HG02798 (cell line): ENCODE measurements around the gene ZNF548.
"Not testable (repeated sequence)": the region's sequence is repeated elsewhere in the genome, so short reads cannot be mapped to it uniquely, and the experiment has no call there.

Experiments used
- ATAC-seq: cut with Tn5 transposase; IDR thresholded peaks from one replicate; pipeline ENCODE4 v1.9.1; 2021; ENCODE audit warnings: mild to moderate bottlenecking; ENCODE audit not compliant: unreplicated experiment, poor library complexity

The ZNF548 gene

DNA sequence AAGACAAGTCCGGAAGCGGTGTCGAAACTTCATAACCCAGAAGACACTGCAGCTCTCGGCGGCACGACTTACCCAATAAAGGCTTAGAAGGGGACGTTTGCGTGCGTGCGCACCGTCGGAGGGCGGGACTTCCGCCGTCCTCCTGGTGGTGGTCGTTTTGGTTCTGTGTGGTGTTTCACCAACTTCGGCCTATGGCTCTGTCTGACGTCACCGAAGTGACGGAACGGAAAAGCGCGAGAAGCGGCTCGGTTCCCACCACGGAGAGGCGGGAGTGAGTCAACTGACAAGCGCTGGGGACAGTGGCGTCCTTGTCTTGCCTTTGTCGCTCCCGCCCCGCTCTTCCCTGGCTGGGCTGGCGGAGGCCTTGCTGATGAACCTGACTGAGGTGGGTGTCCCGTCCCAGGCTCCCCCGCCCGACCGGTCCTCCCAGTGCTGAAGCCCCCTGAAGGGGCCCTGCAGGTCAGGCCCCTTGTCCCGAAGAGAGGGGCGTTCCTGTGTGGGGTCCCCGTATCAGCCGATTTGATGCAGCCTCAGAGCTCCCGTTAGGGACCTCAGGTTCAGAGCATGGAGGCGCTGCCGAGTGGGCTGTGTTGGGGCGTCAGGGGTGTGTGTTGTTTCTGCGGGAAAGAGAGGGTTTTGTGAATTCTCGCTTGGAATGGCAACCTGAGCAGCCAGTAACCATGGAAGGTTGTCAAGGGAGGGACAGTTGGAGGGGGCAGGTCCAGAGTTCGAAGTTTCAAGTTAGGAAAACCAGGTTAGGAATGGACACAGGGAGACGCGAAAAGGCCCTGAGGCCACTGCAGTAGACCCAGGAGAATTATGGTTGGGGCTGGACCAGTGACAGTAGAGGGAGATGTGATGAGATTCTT lies at the start of gene ZNF548:
Gene ZNF548, plus strand, starts transcription at position 125 of the 869 bp plus-strand sequence. Its CDS starts 246 bp downstream, at position 371.
- peak; percentile 99 for ATAC-seq

GRCh38 chr19:57342582-57342981 lies 47.1 kb upstream of the ZNF548 start:
- no peak for ATAC-seq

DNA sequence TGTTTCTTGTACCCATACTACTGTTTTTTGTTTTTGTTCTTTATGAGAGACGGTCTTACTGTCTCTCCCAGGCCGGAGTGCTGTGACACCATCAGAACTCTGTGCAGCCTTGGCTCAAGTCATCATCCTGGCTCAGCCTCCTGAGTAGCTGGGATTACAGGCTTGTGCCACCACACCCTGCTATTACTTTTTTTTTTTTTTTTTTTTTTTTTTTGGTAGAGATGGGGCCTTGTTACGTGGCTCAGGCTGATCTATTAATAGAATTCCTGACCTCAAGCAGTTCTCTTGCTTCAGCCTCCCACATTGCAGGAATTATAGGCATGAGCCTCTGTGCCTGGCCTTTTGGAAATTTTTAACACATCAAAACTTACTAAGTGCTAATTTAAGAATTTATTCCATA lies 41.5 kb upstream of the ZNF548 start:
- no peak for ATAC-seq

DNA sequence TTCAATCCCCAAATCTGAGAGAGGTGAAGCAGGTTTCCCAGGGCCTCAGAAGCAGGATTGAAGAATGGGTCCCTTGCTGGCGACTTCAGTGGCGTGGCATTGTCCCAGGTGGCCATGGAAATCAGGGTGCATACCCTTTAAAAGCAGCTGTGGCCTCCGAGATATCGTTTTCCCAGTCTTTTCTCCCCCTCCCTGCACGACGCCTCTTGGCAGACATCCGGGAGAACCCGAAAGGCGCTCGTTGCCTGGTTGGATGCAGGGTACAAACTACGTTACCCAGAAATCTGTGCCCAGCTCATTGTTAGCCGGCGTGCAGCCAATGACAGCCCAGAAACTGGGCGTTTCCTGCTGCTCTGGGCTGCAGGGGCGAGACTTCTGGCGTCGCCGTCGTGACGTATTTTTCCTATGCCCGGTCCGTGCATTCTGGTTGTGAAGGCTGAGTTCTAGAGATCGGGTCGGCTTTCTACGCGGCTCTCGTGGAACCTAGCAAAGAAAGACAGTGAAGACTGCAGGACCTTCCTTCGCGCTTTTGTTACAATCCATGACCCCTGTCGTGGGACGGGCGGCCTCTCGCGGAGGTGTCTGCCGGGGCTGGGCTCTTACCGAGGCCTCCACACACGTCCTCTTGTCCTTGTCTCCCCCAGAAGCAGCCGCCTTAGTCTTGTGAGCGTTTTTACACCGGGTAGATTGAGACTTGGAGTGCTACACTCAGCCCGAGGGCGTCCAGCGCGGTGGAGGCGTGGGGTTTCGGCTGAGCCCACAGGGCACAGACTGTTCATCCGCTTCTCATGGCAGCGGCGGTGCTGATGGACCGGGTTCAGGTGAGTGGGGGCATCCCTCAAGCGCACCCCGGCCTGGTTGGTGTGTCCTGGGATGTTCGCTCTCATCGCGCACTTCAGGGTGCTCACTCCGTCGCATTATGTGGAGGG lies 38.5 kb upstream of the ZNF548 start, which contains the start of gene ZNF304:
Gene ZNF304, plus strand, starts transcription at position 395 of the 929 bp plus-strand sequence. Its CDS starts 394 bp downstream, at position 789.
- peak; percentile 99 for ATAC-seq

DNA sequence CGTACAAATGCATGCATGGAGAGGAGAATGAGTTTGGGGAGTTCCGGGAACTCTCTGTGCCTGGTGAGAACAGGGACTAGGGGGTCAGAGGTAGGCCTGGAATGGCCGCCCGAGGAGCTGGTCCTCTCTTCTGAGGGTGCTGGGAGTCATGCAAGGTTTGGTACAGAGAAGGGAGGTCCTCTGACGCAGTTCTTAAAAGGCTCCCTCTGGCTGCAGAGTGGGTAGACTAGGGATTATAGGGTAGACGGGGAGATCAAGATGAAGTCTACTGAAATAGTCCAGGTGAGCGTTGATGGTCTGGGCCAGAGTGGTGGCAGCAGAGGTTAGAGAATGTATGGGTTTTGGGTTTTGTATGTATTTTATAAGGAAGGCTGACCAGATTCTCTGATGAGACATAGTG lies 37.8 kb upstream of the ZNF548 start:
- ATAC-seq = no peak

DNA sequence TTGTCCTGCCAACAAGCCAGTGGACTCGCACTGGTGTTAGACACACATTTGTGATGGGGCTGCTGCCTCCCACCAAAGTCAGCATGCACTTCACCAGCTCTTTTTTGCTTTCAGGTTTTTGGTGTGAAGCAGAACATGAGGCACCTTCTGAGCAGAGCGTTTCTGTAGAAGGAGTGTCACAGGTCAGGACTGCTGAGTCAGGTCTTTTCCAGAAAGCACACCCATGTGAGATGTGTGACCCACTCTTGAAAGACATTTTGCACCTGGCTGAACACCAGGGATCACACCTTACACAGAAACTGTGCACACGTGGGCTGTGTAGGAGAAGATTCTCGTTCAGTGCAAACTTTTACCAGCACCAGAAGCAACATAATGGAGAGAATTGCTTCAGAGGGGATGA lies 33.7 kb upstream of the ZNF548 start:
- no peak for ATAC-seq

- no peak for ATAC-seq
Observed at GRCh38 chr19:57357406-57357805, 32.2 kb upstream of the ZNF548 start.

DNA sequence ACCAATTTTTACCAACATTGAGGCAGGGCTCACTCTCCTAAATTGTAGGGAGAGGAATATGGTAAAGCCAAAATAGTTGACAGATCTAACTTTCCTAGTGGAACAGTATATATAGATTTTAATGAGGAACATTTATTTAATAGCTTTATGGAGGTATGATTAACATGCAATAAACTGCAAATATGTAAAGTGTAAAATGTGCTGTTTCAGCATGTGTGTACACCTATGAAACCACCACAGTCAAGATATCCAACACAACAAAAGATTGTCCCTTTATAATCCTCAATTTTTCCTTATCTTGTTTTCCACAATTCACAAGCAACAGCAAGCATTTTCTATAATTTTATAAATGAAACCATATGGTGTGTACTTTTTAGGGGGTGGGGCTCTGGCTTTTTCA lies 30.4 kb upstream of the ZNF548 start:
- no peak for ATAC-seq

- ATAC-seq = no peak
Observed at GRCh38 chr19:57362419-57362818, 27.2 kb upstream of the ZNF548 start.

- peak; percentile 95 for ATAC-seq
Observed at GRCh38 chr19:57362997-57363687, 26.5 kb upstream of the ZNF548 start, which contains the start of the genes TRAPPC2B and ZNF547. Gene TRAPPC2B (plus strand): TSS chr19:57363551. CDS start chr19:57364834, 1,283 bp downstream. Gene ZNF547 (plus strand): TSS chr19:57363551. CDS start chr19:57368556, 5,005 bp downstream.

- ATAC-seq = no peak
Observed at GRCh38 chr19:57363688-57364181, 25.9 kb upstream of the ZNF548 start.

DNA sequence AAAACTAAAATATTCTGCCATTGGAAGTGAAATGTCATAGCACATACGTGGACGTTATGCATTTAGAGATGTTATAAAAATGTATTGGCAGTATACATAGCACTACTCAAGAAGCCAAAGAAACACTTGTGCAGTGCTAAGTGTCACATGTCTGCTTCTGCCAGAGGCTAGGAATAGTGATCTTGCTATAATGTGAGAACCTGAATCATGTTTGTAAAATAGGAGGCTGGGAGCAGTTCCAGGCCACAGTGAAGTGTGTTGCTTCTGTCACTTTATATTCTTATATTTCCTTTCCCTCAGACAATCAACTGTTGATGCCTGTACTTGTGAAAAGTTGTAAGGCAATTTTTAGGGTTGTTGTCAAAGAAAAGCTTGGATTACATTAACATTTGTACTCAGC lies 22.9 kb upstream of the ZNF548 start:
- no peak for ATAC-seq

GRCh38 chr19:57374179-57374578 lies 15.5 kb upstream of the ZNF548 start:
- ATAC-seq = no peak

DNA sequence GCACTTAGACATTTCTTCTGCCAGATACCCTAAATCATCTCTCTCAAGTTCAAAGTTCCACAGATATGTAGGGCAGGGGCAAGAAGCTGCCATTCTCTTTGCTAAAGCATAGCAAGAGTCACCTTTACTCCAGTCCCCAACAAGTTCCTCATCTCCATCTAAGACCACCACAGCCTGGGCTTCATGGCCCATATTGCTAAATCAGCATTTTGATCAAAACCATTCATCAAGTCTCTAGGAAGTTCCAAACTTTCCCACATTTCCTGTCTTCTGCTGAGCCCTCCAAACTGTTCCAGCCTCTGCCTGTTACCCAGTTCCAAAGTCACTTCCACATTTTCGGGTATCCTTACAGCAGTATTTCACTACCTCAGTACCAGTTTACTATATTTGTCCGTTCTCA lies 15.0 kb upstream of the ZNF548 start:
- ATAC-seq = not testable (repeated sequence)

- no peak for ATAC-seq
Observed at GRCh38 chr19:57376151-57376550, 13.5 kb upstream of the ZNF548 start.

- ATAC-seq = no peak
Observed at GRCh38 chr19:57377498-57378146, 12.0 kb upstream of the ZNF548 start.

- no peak for ATAC-seq
Observed at GRCh38 chr19:57380923-57381322, 8.7 kb upstream of the ZNF548 start.

- ATAC-seq = no peak
Observed at GRCh38 chr19:57382806-57383488, 6.7 kb upstream of the ZNF548 start.

GRCh38 chr19:57389194-57389729 lies 392 bp upstream of the ZNF548 start:
- ATAC-seq = no peak
